Glutamatergic neuron (in vitro differentiated cells): Measurements from ENCODE around the gene FSCB. TPM values are rescaled to one million over a fixed set of nuclear protein-coding genes. Genes with fewer than 3 reads are reported as not detected.

Experiments used
- DNase-seq: peaks from one replicate; pipeline ENCODE4 v3.0.0; 2022
- H3K27ac Mint-ChIP-seq: one replicate; pipeline ENCODE4 v1.8.0; 2020; ENCODE audit warnings: mild to moderate bottlenecking, mixed read lengths, inconsistent platforms; ENCODE audit not compliant: unreplicated experiment
- H3K27me3 Mint-ChIP-seq: one replicate; pipeline ENCODE4 v1.8.0; 2020; ENCODE audit warnings: mild to moderate bottlenecking, moderate library complexity, mixed read lengths, inconsistent platforms; ENCODE audit not compliant: unreplicated experiment
- H3K36me3 Mint-ChIP-seq: one replicate; pipeline ENCODE4 v1.8.0; 2020; ENCODE audit warnings: mild to moderate bottlenecking, mixed read lengths, inconsistent platforms; ENCODE audit not compliant: unreplicated experiment
- H3K4me1 Mint-ChIP-seq: one replicate; pipeline ENCODE4 v1.8.0; 2020; ENCODE audit warnings: mild to moderate bottlenecking, low read depth, mixed read lengths, inconsistent platforms; ENCODE audit not compliant: unreplicated experiment
- H3K4me3 Mint-ChIP-seq: one replicate; pipeline ENCODE4 v1.8.0; 2020; ENCODE audit warnings: mild to moderate bottlenecking, mixed read lengths, inconsistent platforms; ENCODE audit not compliant: unreplicated experiment
- H3K9me3 Mint-ChIP-seq: one replicate; pipeline ENCODE4 v1.8.0; 2020; ENCODE audit warnings: mild to moderate bottlenecking, moderate library complexity, mixed read lengths, inconsistent platforms; ENCODE audit not compliant: unreplicated experiment
- total RNA-seq: library from RNA; stranded (reverse); fragmentation: NEBNext Ultra II Directional; extraction: Animal tissue kit (Norgen Biotek cat#: 25700); gene quantifications from one replicate; pipeline ENCODE4 v1.2.1, GENCODE V29; 2021; ENCODE audit not compliant: unreplicated experiment
- TF ChIP-seq, protein P1 (sequence below): fragments of 200-600 bp; sonication (generic); IDR thresholded peaks from one replicate; pipeline ENCODE4 v1.5.0; 2021; ENCODE audit not compliant: partially characterized antibody, unreplicated experiment

Gene FSCB
- total RNA-seq, 1 donor from 2014 or later = not detected

DNA sequence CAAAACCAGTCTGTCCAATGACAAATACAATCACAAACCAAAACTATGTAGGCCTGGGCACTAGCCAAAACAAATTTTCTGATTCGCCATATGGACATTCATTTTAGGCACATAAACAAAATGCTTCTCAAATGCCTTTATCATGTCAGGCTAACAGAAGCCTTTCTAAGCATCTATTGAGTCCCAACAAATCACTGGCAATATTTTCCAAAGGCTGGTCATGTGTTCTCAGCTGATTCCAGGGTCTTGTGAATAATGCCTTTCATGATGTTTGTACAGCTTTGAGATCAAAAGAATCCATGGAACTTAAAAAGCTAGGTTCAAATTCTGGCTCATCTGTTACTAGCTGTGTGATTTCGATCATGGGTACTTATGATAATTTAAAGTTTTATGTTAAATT lies 16.1 kb downstream of the FSCB start:
- TF ChIP-seq, protein P1, sequence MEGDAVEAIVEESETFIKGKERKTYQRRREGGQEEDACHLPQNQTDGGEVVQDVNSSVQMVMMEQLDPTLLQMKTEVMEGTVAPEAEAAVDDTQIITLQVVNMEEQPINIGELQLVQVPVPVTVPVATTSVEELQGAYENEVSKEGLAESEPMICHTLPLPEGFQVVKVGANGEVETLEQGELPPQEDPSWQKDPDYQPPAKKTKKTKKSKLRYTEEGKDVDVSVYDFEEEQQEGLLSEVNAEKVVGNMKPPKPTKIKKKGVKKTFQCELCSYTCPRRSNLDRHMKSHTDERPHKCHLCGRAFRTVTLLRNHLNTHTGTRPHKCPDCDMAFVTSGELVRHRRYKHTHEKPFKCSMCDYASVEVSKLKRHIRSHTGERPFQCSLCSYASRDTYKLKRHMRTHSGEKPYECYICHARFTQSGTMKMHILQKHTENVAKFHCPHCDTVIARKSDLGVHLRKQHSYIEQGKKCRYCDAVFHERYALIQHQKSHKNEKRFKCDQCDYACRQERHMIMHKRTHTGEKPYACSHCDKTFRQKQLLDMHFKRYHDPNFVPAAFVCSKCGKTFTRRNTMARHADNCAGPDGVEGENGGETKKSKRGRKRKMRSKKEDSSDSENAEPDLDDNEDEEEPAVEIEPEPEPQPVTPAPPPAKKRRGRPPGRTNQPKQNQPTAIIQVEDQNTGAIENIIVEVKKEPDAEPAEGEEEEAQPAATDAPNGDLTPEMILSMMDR = no peak
- Mint-ChIP-seq H3K4me3 (no peak overlapping the region), H3K27ac (no peak overlapping the region), H3K4me1 (no peaks in the 10 kb centered on the region), H3K9me3 (no peaks in the 10 kb centered on the region), H3K27me3 (no peaks in the 10 kb centered on the region), H3K36me3 (no peaks in the 10 kb centered on the region)
- no peak for DNase-seq

DNA sequence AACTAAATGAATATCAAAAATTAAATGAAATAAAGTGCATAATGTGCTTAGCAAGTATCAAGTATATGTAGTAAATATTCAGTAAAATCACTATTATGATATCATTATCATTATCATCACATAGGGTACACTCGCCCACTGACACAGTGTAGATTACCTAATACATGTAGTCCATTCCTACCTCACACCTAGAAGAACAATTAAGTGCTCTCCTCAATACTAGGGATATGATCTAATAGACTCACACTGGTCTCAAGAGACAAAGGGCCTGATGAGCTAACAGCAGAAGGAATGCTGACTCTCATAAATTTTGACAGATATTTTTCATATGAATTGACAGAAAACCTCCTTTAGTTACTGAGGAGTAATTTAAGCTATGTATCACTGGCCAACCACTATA lies 29.1 kb downstream of the FSCB start:
- no peak for DNase-seq
- peaks cover 7% of the 10 kb centered on the region for H3K9me3 Mint-ChIP-seq
- no peak overlapping the region for H3K27ac Mint-ChIP-seq
- no peaks in the 10 kb centered on the region for H3K4me1 Mint-ChIP-seq
- TF ChIP-seq, protein P1 = no peak
- H3K36me3 Mint-ChIP-seq = no peaks in the 10 kb centered on the region
- H3K27me3 Mint-ChIP-seq = no peaks in the 10 kb centered on the region
- no peak overlapping the region for H3K4me3 Mint-ChIP-seq

DNA sequence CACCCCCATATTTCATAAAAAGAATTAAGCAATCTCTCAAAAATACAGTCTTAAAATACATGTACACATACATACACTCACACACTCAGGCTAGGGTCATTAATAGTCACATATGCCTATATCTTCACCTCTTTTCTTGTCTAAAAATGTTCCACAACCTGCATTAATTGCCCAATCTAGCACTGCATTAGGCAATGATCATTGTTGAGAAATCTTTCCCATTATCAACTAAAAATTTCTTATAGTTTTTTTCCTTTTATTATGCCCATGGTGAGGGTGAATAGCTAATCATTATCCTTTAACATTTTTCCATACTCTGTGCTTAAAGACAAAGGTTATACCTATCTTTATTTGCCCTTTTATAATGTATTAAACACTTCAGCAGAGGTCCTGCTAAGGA lies 38.3 kb downstream of the FSCB start:
- Mint-ChIP-seq H3K4me3 (no peak overlapping the region), H3K9me3 (no peaks in the 10 kb centered on the region), H3K27me3 (no peaks in the 10 kb centered on the region), H3K27ac (no peak overlapping the region), H3K36me3 (no peaks in the 10 kb centered on the region), H3K4me1 (no peaks in the 10 kb centered on the region)
- no peak for DNase-seq
- TF ChIP-seq, protein P1 = no peak

DNA sequence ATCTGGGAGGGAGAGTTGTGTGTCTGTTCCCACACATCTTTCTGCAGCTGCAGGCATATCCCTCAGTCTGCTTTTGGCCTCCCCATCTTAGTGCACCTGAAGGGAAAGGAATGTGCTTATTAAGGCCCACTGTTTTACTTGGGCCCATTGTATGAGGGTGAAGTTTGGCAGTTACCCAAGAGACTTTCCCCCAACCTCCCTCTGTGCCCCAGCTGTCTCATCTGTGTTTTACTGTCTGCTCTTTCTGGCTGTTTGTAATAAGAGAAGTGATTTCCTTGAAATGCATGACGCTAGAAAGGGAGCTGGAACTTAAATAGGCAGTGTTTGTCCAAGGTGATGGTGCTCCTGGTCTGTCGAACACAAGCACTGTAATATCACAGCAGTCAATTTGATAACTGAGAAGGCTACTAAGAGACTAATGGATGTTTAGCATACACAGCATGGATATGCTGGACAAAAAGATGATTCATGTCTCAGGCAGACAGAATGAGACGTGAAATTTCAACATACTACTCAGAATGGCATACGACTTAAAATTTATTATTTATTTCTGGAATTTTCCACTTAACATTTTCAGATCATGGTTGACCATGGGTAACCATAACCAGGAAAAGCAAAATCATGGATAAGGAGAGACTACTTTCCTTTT lies 43.6 kb downstream of the FSCB start:
- H3K9me3 Mint-ChIP-seq = no peaks in the 10 kb centered on the region
- H3K4me1 Mint-ChIP-seq = peaks cover 7% of the 10 kb centered on the region
- no peak for DNase-seq
- no peak overlapping the region for H3K27ac Mint-ChIP-seq
- no peaks in the 10 kb centered on the region for H3K36me3 Mint-ChIP-seq
- no peak overlapping the region for H3K4me3 Mint-ChIP-seq
- TF ChIP-seq, protein P1 = no peak
- H3K27me3 Mint-ChIP-seq = no peaks in the 10 kb centered on the region

DNA sequence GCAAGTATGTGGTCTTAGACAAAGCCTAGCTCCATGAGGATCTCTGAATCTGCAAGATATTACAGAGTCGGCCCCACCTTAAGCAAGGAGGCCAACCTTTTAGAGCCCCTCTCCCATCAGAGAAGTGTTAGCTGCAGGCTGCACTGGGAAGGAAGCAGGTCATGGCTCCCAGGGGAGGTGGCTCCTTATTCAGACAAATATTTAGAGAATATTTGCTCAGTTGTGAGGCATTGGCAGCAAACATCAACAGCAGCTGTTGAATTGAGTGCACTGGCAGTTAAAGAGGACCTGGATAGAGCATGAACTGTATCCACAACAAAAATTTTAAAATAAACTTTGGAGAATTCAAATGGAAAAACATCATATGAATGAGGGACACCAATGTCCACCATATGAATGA lies 44.7 kb downstream of the FSCB start:
- H3K4me3 Mint-ChIP-seq = no peak overlapping the region
- H3K27ac Mint-ChIP-seq = no peak overlapping the region
- H3K27me3 Mint-ChIP-seq = no peaks in the 10 kb centered on the region
- peak; percentile 18 for DNase-seq
- TF ChIP-seq, protein P1 = no peak
- H3K4me1 Mint-ChIP-seq = peaks cover 7% of the 10 kb centered on the region
- H3K9me3 Mint-ChIP-seq = no peaks in the 10 kb centered on the region
- no peaks in the 10 kb centered on the region for H3K36me3 Mint-ChIP-seq
